ENCODE results near the gene ST7. TPM values are rescaled to one million over a fixed set of nuclear protein-coding genes. Genes with fewer than 3 reads are reported as not detected.
"Not testable (repeated sequence)": the region's sequence is repeated elsewhere in the genome, so short reads cannot be mapped to it uniquely, and the experiment has no call there.

Gene ST7
- total and polyA plus RNA-seq, 2 donors (not counting 1 experiment from before 2014, with no cell fraction given) = 20.0 to 28.6 TPM

- no peaks in the 10 kb centered on the region for H3K79me2 ChIP-seq (ENCODE audit: control insufficient read depth, insufficient read depth, low read length)
- TF ChIP-seq EZH2 (IDR thresholded peaks at IDR 0.05; ENCODE audit: low read length, missing control alignments) (no peak), CTCF (conservative IDR thresholded peaks at IDR 0.05 in 1 of 2, IDR thresholded peaks at IDR 0.05 in 1 of 2; ENCODE audit: low read depth in 1 of 2, low read length in 2 of 2) (no peak)
- H3K9me3 ChIP-seq (ENCODE audit: control insufficient read depth, insufficient read depth, low read depth, low read length) = no peaks in the 10 kb centered on the region
- no peaks in the 10 kb centered on the region for H3K27me3 ChIP-seq (ENCODE audit: control insufficient read depth, insufficient read depth, low read length)
- no peaks in the 10 kb centered on the region for H3K4me1 ChIP-seq (ENCODE audit: control insufficient read depth, extremely low read depth, insufficient read depth, low read length)
- no peaks in the 10 kb centered on the region for H4K20me1 ChIP-seq (ENCODE audit: control insufficient read depth, extremely low read depth, insufficient read depth, low read length)
- H3K4me3 ChIP-seq (replicated peaks in 1 of 4; ENCODE audit: control extremely low read depth in 1 of 4, insufficient read depth in 1 of 4, low read depth in 3 of 4, low read length in 4 of 4) = no peak overlapping the region
- H3K36me3 ChIP-seq (ENCODE audit: control insufficient read depth, insufficient read depth, low read length) = no peaks in the 10 kb centered on the region
- no peak overlapping the region for H2AFZ ChIP-seq (ENCODE audit: low read length)
- no peak overlapping the region for H3K27ac ChIP-seq (ENCODE audit: insufficient read depth, low read length)
- H3K4me2 ChIP-seq (ENCODE audit: extremely low read depth, insufficient read depth, low read length) = no peak overlapping the region
- DNase-seq (ENCODE audit: low read depth in 2 of 2) = no peak
- H3K9ac ChIP-seq (ENCODE audit: insufficient read depth, low read length) = no peak overlapping the region
Measured at GRCh38 chr7:117243390-117243789, 290.1 kb downstream of the ST7 start.

GRCh38 chr7:117245703-117246102, 292.4 kb downstream of the ST7 start:
- not testable (repeated sequence) for H3K4me1 ChIP-seq (ENCODE audit: control insufficient read depth, extremely low read depth, insufficient read depth, low read length); H3K27ac ChIP-seq (ENCODE audit: insufficient read depth, low read length); H3K27me3 ChIP-seq (ENCODE audit: control insufficient read depth, insufficient read depth, low read length); H3K9ac ChIP-seq (ENCODE audit: insufficient read depth, low read length); H2AFZ ChIP-seq (ENCODE audit: low read length); H3K4me3 ChIP-seq (replicated peaks in 1 of 4; ENCODE audit: control extremely low read depth in 1 of 4, insufficient read depth in 1 of 4, low read depth in 3 of 4, low read length in 4 of 4); H4K20me1 ChIP-seq (ENCODE audit: control insufficient read depth, extremely low read depth, insufficient read depth, low read length); H3K36me3 ChIP-seq (ENCODE audit: control insufficient read depth, insufficient read depth, low read length); H3K79me2 ChIP-seq (ENCODE audit: control insufficient read depth, insufficient read depth, low read length); H3K4me2 ChIP-seq (ENCODE audit: extremely low read depth, insufficient read depth, low read length); H3K9me3 ChIP-seq (ENCODE audit: control insufficient read depth, insufficient read depth, low read depth, low read length); DNase-seq (ENCODE audit: low read depth in 2 of 2)

GRCh38 chr7:117247809-117248208, 294.5 kb downstream of the ST7 start:
- H3K27ac ChIP-seq (ENCODE audit: insufficient read depth, low read length) = no peak overlapping the region
- TF ChIP-seq EZH2 (IDR thresholded peaks at IDR 0.05; ENCODE audit: low read length, missing control alignments) (no peak), CTCF (conservative IDR thresholded peaks at IDR 0.05 in 1 of 2, IDR thresholded peaks at IDR 0.05 in 1 of 2; ENCODE audit: low read depth in 1 of 2, low read length in 2 of 2) (no peak)
- H3K4me3 ChIP-seq (replicated peaks in 1 of 4; ENCODE audit: control extremely low read depth in 1 of 4, insufficient read depth in 1 of 4, low read depth in 3 of 4, low read length in 4 of 4) = no peak overlapping the region
- H3K27me3 ChIP-seq (ENCODE audit: control insufficient read depth, insufficient read depth, low read length) = no peaks in the 10 kb centered on the region
- peaks cover 2% of the 10 kb centered on the region for H3K4me1 ChIP-seq (ENCODE audit: control insufficient read depth, extremely low read depth, insufficient read depth, low read length)
- H3K4me2 ChIP-seq (ENCODE audit: extremely low read depth, insufficient read depth, low read length) = no peak overlapping the region
- no peaks in the 10 kb centered on the region for H4K20me1 ChIP-seq (ENCODE audit: control insufficient read depth, extremely low read depth, insufficient read depth, low read length)
- H3K9ac ChIP-seq (ENCODE audit: insufficient read depth, low read length) = no peak overlapping the region
- H2AFZ ChIP-seq (ENCODE audit: low read length) = no peak overlapping the region
- no peaks in the 10 kb centered on the region for H3K36me3 ChIP-seq (ENCODE audit: control insufficient read depth, insufficient read depth, low read length)
- H3K79me2 ChIP-seq (ENCODE audit: control insufficient read depth, insufficient read depth, low read length) = no peaks in the 10 kb centered on the region
- DNase-seq (ENCODE audit: low read depth in 2 of 2) = peak in 1 of 2 donors; percentile 69
- no peaks in the 10 kb centered on the region for H3K9me3 ChIP-seq (ENCODE audit: control insufficient read depth, insufficient read depth, low read depth, low read length)

Data from fibroblast of lung (primary cell).